Posterior cingulate gyrus (tissue), 11 donors: ENCODE measurements around the gene ITPA.
A peak's percentile ranks its signal among the peaks of the same experiment; 100 is the strongest.
"Not testable (repeated sequence)": the region's sequence is repeated elsewhere in the genome, so short reads cannot be mapped to it uniquely, and the experiment has no call there.

ENCODE experiments used
- DNase-seq, 10 donors: peaks; one replicate each; pipeline versions ENCODE4 v3.0.0 to v3.0.0-alpha.2; 2020 to 2021; ENCODE audit warnings: mixed read lengths in 3 of 10
- intact Hi-C: fragments of 100-400 bp; cut with DNase I; formaldehyde crosslinking; loops from one replicate; pipeline ENCODE4 v1.15.1; 2023

The ITPA gene

GRCh38 chr20:3195590-3196237, 13.6 kb upstream of the ITPA start:
- intact Hi-C loops: no loop called here
- peak in 3 of 10 donors; percentile 55 to 79 (median 65) for DNase-seq

- intact Hi-C loops: no loop called here
- peak in 1 of 10 donors; percentile 8 for DNase-seq
Measured at GRCh38 chr20:3199206-3199605, 10.1 kb upstream of the ITPA start.

DNA sequence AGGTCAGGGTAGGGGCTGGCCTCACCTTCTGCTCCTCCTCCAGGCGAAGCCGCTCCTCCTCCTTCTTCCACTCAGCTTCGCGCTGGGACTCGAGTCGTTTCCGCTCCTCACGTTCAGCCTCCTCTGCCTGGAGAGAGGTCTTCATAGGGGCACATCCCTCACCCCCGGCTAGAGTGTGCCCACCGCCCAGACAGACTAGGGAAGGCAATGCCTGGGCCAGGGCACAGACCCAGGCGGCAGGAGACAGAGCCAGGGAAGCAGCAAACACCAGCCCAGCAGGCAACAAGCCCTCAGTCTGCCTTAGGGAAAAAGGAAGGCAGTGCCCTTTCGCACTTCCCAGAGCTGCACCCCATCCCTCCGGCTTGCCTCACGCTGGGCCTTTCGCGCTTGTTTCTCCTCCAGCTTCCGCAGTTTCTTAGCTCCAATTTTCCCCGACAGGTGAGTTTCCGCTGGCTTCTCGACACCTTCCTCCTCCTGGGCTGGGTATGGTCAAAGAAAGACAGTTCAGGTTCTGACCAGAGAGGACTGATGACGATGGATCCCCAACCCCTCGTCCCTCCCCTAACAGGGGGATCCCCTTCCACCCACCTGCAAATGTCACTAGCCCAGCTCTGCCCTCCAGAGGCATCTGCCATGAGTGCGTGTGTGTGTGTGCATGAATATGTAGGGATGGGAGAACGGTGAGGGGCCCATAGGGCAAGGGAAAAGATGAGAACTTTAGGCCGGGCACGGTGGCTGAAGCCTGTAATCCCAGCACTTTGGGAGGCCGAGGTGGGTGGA, 9.1 kb upstream of the ITPA start:
- intact Hi-C loops: no loop called here
- peak in 3 of 10 donors; percentile 11 to 47 (median 37) for DNase-seq

DNA sequence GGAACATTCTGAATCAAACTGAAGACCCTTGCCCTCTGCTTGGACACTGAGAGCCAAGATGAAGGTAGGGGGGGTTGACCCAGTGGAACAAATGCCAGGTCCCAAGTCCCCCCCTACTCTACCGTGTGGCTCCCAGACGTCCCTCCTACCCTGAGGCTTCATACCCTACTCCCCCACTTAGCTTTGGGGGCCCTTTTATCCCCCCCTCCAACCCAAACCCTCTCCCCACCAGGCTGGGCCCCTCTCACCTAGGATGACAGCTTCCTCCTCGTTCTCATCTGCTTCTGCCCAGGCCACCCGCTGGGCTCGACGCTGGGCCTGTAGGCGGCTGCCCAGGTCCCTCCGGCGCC, 6.4 kb upstream of the ITPA start:
- intact Hi-C loops: no loop called here
- DNase-seq: no peak

DNA sequence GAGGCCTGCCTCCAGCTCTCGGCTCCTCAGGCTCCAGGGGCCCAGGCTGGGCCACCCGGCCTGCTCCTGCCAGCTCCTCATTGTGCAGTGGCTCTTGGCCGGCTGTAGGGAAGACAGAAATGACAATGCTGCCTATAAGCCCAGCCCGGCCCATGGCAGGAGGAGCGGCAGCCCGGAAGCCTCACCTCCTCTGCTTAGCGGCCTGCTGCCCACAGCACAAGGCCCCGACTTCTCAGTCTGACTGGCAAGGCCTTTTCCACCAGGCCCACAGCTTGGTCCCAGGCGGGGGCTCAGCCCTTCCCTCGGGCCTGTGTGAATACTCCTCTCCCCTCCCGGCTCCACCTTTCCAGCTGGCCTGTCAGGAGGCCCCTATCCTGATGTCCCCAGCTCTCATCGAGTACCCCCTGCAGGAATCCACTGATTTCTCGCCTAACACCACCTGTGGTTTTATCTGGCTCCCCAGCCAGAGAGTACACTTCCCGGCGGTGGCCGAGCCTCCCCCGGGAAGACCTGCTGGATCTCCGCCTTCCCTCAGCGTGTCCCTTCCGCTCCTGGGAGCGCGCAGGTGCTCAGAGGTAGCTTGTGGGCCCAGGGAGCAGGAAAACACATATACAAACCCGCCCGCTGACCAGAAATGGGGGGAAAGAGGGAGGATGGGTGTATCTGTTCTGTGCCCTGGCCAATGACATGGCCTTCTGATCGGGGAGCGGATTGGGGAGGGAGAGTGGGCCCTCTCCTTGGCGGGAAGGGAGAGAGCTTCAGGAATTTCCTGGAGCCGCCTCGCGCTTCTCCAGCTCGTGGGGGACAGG, 5.8 kb upstream of the ITPA start:
- intact Hi-C loops: no loop called here

GRCh38 chr20:3204124-3204794, 5.0 kb upstream of the ITPA start, which contains the start of gene DDRGK1:
DDRGK1 (minus strand) TSS chr20:3204682; CDS start chr20:3204627, 55 bp downstream.
- intact Hi-C loops: no loop called here

More for the DNA sequence above, 5.8 kb upstream of the ITPA start:
- DNase-seq: peak in 2 of 10 donors; percentile 77 to 87

DNA sequence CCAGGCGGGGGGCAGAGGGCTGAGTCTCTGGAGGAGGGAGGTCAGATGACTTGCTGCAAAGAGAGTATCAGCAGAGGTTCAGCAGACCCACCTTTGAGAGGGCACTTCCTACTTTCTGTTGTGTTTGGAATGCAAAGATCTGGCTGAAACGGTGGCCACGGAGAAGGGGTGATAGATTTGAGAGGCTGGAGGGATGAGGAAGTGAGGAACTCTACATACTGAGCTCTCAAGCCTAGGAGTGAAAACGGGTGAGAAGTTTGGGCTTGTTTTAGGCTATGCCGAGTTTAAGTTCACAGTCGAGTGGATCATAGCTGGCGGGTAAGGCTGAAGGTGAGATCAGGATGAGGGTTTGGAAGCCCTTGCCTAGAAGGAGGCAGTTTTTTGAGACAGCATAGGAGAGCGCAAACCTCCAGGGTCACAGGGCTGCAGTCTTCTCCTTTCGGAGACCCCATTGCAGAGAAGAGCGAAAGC, 477 bp upstream of the ITPA start:
- intact Hi-C loops: no loop called here
- no peak for DNase-seq

More at GRCh38 chr20:3204124-3204794, 5.0 kb upstream of the ITPA start, which contains the start of gene DDRGK1:
- peak; percentile 77 to 98 (median 88) for DNase-seq

GRCh38 chr20:3209946-3210317, 634 bp downstream of the ITPA start:
- DNase-seq: no peak
- intact Hi-C loops: no loop called here

DNA sequence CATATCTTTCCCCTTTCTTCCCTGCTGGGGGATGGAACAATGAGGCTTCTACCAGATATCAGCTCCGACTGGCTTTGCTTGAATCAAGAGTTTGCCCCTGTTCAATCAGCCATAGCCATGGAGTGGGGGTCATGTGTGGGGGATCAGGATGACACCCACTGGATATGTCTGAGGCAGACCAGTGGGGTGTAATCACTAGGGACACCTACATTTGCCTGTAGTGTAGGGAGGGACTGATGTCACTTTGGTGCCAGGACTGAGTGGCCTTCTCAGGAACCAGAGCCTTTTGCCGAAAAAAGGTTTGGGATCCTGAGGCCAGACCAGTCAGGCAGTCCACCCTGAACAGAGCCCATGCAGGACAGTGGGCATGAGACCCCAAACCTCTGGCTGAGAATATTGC, 1.0 kb downstream of the ITPA start:
- no peak for DNase-seq
- intact Hi-C loops: no loop called here

DNA sequence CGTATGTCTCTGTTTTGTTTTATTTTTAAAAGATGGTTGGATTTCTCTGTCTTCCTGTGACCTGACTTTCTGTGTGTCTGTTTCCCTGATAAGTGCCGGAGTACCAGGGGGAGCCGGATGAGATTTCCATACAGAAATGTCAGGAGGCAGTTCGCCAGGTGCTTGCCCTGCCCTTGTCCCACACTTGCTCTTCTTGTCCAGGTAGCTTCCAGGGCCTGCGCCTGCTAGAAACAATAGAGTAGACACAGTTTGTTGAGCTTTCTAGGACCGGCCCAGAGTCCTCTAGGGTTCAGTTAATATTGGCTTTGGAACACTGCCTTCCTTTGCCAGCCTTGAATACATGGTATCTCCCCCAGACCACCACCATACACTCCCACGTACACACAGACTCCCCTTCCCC, 3.9 kb downstream of the ITPA start:
- intact Hi-C loops: no loop called here
- no peak for DNase-seq

GRCh38 chr20:3215359-3215917, 6.1 kb downstream of the ITPA start:
- intact Hi-C loops, DNase-seq: not testable (repeated sequence)

- intact Hi-C loops: loop anchor here (1.0 kb wide), 1 partner anchor 98 kb away; no protein-coding TSS in a partner anchor
- DNase-seq: peak in 6 of 10 donors; percentile 42 to 93 (median 54)
Measured at GRCh38 chr20:3218307-3218988, 9.2 kb downstream of the ITPA start.

DNA sequence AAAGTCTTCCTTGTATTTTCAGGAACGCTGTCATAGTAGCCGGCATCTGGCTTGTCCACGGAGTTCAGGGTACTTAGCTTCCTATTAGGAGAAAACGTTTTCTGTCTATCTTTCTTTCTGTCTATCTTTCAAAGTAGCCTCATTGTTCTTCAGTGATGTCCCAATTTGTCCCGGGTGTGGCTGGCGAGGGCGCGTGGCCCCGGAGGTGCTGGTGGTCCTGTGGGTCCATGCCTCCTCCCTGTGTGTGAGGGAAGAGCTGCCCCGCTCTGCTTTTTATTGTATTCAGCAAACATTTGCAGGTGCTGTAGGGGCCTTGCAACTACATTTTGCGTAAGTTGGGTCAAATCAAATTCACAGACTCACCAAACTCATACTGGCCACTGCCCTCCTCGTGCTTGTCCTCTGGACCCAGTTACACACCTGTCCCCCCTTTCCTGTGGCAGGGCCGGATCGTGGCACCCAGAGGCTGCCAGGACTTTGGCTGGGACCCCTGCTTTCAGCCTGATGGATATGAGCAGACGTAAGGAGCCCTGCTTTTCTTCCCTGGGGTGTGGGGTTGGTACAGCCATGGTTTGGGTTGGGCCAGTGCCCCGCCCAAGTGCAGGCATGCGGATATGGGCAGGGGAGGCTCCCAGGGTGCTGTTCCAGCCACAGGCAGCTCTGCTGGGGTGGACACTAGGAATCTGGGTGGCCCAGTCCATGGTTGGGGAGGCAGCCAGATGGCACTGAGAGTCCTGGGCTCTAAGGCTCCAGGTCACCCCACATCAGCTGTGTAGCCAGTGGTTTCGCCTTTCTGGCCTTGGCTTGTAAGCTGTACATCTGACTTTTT, 12.3 kb downstream of the ITPA start:
- no peak for DNase-seq
- intact Hi-C loops: no loop called here

- DNase-seq: no peak
- intact Hi-C loops: no loop called here
Measured at GRCh38 chr20:3222635-3223600, 13.6 kb downstream of the ITPA start.

- intact Hi-C loops: no loop called here
- no peak for DNase-seq
Measured at GRCh38 chr20:3223651-3223993, 14.3 kb downstream of the ITPA start.

GRCh38 chr20:3223994-3224680, 14.8 kb downstream of the ITPA start:
- intact Hi-C loops: no loop called here

More at GRCh38 chr20:3223994-3224680, 14.8 kb downstream of the ITPA start:
- no peak for DNase-seq
